Brain microvascular endothelial cell (primary cell): ENCODE results near the gene G6PC3.

Experiments
- DNase-seq: peaks from one replicate; pipeline ENCODE4 v3.0.0-alpha.2; 2020
- H3K27ac ChIP-seq: fragments of 250-450 bp; sonication (Bioruptor Pico); 2 replicates; pipeline ENCODE4 v1.5.1; 2020; ENCODE audit warnings: mild to moderate bottlenecking, moderate library complexity
- H3K27me3 ChIP-seq: fragments of 250-450 bp; sonication (Bioruptor Pico); replicated peaks from 2 replicates; pipeline ENCODE4 v1.5.1; 2020; ENCODE audit warnings: mild to moderate bottlenecking
- H3K36me3 ChIP-seq: fragments of 250-450 bp; sonication (Bioruptor Pico); replicated peaks from 2 replicates; pipeline ENCODE4 v1.5.1; 2020; ENCODE audit warnings: mild to moderate bottlenecking
- H3K4me3 ChIP-seq: 2 replicates; pipeline ENCODE4 v1.5.1; 2011; ENCODE audit warnings: low read depth, mild to moderate bottlenecking, control low read depth, low read length, moderate library complexity
- CTCF ChIP-seq: IDR thresholded peaks from 2 replicates; pipeline ENCODE4 v1.5.1; 2011; ENCODE audit warnings: low read depth, mild to moderate bottlenecking, moderate library complexity, low read length, control low read depth, inconsistent platforms; ENCODE audit errors: missing control alignments
- in situ Hi-C: cut with HindIII; loops from 2 replicates; pipeline ENCODE4 v1.10.0; 2017; ENCODE audit warnings: low sequenced_read_pairs, low pct_ligation_motif_present

The G6PC3 gene

GRCh38 chr17:44083250-44083849 is 12.8 kb downstream of the G6PC3 start:
- no peak overlapping the region for H3K4me3 ChIP-seq
- no peaks in the 10 kb centered on the region for H3K36me3 ChIP-seq
- no peaks in the 10 kb centered on the region for H3K27me3 ChIP-seq
- peak; percentile 59 for TF ChIP-seq CTCF
- no peak overlapping the region for H3K27ac ChIP-seq
- DNase-seq, result no peak
- in situ Hi-C loops, result no loop called here

DNA sequence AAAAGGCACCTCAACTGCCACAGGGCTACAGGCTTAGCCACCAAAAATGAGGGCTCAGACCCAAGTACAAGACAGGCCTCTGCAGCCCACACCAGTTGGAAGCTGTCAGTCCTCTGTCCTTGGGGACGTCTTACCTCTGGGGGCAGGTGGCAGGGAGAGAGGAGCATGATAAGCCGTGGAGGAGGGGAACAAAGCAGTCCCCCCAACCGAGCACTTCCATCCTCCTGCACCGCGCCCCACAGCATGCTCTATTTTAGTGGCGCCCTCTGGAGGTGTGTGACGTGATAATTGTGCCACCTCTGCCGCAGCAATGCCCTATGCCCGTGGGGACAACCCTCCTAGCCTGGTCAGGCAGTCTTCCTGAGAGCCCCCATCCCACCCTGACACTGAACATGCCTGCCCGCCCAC is 13.6 kb downstream of the G6PC3 start:
- Histone ChIP-seq H3K36me3 (no peaks in the 10 kb centered on the region), H3K4me3 (no peak overlapping the region), H3K27me3 (no peaks in the 10 kb centered on the region), H3K27ac (no peak overlapping the region)
- in situ Hi-C loops, result no loop called here
- peak; percentile 55 for TF ChIP-seq CTCF
- no peak for DNase-seq

DNA sequence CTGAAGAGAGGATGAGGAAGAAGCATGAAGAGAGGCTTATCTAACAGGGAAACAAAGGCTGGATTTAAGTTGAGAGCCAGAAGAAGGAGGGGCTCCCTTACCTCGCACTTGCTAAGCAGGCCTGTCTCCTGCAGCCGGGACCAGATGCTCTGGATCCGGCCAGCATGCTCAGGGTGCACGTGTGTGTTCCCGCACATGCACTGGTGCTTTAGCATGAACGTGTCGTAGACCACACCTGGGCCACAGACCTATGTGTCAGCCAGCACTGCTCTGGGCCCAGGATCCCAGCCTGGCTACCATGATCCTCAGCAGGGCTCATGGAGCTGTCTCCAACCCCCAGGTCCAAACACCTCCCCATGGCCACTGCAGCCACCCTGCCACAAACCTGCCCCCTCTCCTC is 14.4 kb downstream of the G6PC3 start:
- Histone ChIP-seq H3K27ac (no peak overlapping the region), H3K27me3 (no peaks in the 10 kb centered on the region), H3K4me3 (no peak overlapping the region), H3K36me3 (no peaks in the 10 kb centered on the region)
- no peak for TF ChIP-seq CTCF
- in situ Hi-C loops, result no loop called here
- no peak for DNase-seq

DNA sequence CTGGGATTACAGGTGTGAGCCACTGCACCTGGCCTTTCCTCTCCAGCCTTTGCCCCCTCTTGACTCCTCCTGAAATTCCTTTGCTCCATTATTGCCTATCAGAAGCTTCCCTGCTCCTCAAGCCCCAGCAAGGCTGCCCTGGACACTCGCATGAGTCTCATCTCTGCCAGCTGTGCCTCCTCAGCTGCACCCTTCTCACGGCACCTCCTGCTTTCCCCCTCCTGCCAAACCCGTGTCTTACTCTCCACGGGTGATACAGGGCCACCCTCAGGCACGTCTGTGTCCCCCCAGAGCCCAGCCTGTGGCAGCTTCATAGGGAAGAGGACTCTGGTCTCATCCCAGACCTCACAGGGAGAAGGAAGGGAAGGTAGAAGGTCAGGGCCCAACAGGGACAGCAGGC is 15.4 kb downstream of the G6PC3 start:
- in situ Hi-C loops, result no loop called here
- H3K27ac ChIP-seq, result no peak overlapping the region

DNA sequence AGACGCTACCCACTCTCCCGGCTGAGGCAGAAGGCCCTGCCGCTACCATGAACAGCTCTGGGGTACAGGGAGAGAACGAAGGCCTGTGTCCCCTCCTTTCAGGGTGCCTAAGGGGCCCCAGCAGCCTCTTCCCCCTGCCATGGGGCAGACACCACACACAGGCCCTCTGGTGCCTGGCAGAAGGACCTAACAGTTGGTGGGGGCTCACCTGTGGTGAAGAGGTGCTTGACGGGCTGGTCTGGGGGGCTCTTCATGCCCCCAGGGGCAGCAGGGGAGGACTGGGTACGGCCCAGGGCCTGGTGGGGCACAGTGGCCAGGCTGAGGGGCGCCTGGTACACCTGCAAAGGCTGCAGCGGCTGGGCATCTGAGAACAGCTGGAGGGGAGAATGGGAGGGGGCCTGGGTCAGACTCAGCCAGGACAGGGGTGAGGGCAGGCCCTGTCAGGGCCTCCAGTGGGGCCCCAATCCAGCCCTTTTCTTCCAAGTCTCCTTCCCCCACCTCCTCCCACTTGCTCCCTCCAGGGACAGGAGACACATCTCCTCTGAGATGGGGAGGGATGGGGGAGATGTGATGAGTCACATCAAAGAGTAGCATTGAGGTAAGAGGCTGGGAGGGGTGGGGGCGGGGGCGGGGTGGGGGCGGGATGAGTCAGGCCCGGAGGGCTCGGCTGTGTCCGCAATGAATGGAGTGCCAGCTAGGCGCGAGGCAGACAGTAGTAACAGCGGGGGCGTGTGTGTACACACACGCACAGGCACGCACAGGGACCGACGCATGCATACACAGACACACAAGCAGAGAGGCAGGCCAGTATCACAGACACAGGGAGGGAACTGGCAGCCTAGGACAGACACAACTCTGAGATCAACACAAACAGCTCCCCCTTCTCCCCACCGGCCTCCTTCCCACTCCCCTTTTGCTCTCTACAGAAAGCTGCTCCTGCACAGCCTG is 16.1 kb downstream of the G6PC3 start:
- Histone ChIP-seq H3K36me3 (no peaks in the 10 kb centered on the region), H3K4me3 (peak overlapping the region; percentile 22), H3K27ac (peak overlapping the region; percentile 37), H3K27me3 (no peaks in the 10 kb centered on the region)
- in situ Hi-C loops, result no loop called here
- peak; percentile 96 for DNase-seq
- TF ChIP-seq CTCF, result no peak

More for the DNA sequence above, 15.4 kb downstream of the G6PC3 start:
- Histone ChIP-seq H3K4me3 (no peak overlapping the region), H3K27me3 (no peaks in the 10 kb centered on the region), H3K36me3 (no peaks in the 10 kb centered on the region)
- TF ChIP-seq CTCF, result no peak
- DNase-seq, result no peak
